ENCODE data around the gene CTSE. TPM values are rescaled to one million over a fixed set of nuclear protein-coding genes. Genes with fewer than 3 reads are reported as not detected.

Gene CTSE
- total and polyA plus RNA-seq, 2 of the 4 experiments (the other 2 are of a cell fraction): not detected

DNA sequence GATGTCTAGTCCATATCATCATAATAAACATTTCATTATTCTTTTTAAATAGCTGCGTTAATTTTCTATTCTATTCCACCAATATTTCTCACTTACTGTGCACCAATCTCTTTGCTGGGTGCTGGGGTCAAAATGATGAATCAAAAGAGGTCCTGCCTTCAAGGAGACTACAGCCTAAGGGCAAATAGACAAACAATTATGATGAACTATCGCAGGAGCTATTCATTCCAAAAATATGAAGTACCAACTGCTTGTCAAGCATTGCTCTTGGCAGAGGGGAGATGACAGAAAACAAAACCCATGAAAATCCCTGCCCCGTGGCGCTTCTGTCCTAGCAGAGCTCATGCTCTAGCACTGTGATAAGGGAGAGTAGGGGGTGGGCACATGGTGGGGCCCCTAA lies 51.6 kb downstream of the CTSE start:
- Histone ChIP-seq H3K4me1 (ENCODE audit: control insufficient read depth, insufficient read depth, low read length) (no peaks in the 10 kb centered on the region), H2BK5ac (ENCODE audit: low read depth, low read length, poor library complexity, severe bottlenecking) (no peak overlapping the region), H2AK5ac (ENCODE audit: low read depth, low read length) (no peak overlapping the region), H3K9ac (ENCODE audit: low read depth, low read length) (no peak overlapping the region), H3K4me3 (ENCODE audit: insufficient read depth, low read depth, low read length) (no peak overlapping the region), H3K27ac (ENCODE audit: insufficient read depth, low read length) (no peak overlapping the region), H2AK9ac (replicated peaks; ENCODE audit: low read depth, low read length, poor library complexity) (no peak overlapping the region), H3K14ac (replicated peaks; ENCODE audit: low read depth, low read length) (no peak overlapping the region), H3K4ac (ENCODE audit: low read depth, low read length) (no peak overlapping the region), H3K18ac (ENCODE audit: low read depth, low read length) (no peak overlapping the region), H3K4me2 (ENCODE audit: low read depth, low read length) (no peak overlapping the region), H3K56ac (ENCODE audit: extremely low read depth, insufficient read depth, low read length) (no peak overlapping the region), H4K5ac (ENCODE audit: low read depth, low read length) (no peak overlapping the region), H3K23ac (ENCODE audit: low read depth, low read length) (no peak overlapping the region), H3K79me1 (ENCODE audit: low read depth in 1 of 2, low read length in 2 of 2) (no peaks in the 10 kb centered on the region), H3K27me3 (ENCODE audit: control insufficient read depth, insufficient read depth, low read length) (peaks cover 14% of the 10 kb centered on the region), H4K8ac (ENCODE audit: low read depth in 2 of 2, low read length in 2 of 2) (no peak overlapping the region), H3K9me3 (ENCODE audit: control insufficient read depth, insufficient read depth, low read length) (no peaks in the 10 kb centered on the region), H2AFZ (replicated peaks; ENCODE audit: low read length, poor library complexity) (no peak overlapping the region), H3K36me3 (ENCODE audit: control insufficient read depth, insufficient read depth, low read length) (no peaks in the 10 kb centered on the region), H2BK15ac (ENCODE audit: low read depth, low read length) (no peak overlapping the region), H2BK20ac (ENCODE audit: low read depth, low read length) (no peak overlapping the region), H2BK120ac (ENCODE audit: low read depth, low read length) (no peak overlapping the region), H4K20me1 (ENCODE audit: insufficient read depth, low read length) (no peaks in the 10 kb centered on the region; the same call in 1 of the 2 replicates), H4K91ac (ENCODE audit: insufficient read depth, low read depth, low read length) (no peak overlapping the region), H3K9me1 (ENCODE audit: insufficient read depth, low read length) (peaks cover 27% of the 10 kb centered on the region)
- ChIA-PET POLR2A (ENCODE audit: unreplicated experiment) (no interaction called here), CTCF (interaction anchor here (2.5 kb wide), 1 partner anchor 180 kb away, joined by 9 read pairs; no protein-coding TSS in a partner anchor)
- in situ Hi-C loops (cut with MboI; ENCODE audit: low sequenced_read_pairs) (no loop called here), dilution Hi-C loops (cut with HindIII; ENCODE audit: low sequenced_read_pairs, unreplicated experiment) (no loop called here), intact Hi-C loops (cut with micrococcal nuclease) (loop anchor here (10.0 kb wide), 1 partner anchor 377 kb away; no protein-coding TSS in a partner anchor)
- TF ChIP-seq RCOR1 (IDR thresholded peaks at IDR 0.05; ENCODE audit: insufficient replicate concordance, low read length) (no peak), FOS (IDR thresholded peaks at IDR 0.05; ENCODE audit: low read depth, low read length) (no peak), RAD21 (IDR thresholded peaks at IDR 0.05; ENCODE audit: low read length) (no peak)
- TF ChIP-seq, protein P1, sequence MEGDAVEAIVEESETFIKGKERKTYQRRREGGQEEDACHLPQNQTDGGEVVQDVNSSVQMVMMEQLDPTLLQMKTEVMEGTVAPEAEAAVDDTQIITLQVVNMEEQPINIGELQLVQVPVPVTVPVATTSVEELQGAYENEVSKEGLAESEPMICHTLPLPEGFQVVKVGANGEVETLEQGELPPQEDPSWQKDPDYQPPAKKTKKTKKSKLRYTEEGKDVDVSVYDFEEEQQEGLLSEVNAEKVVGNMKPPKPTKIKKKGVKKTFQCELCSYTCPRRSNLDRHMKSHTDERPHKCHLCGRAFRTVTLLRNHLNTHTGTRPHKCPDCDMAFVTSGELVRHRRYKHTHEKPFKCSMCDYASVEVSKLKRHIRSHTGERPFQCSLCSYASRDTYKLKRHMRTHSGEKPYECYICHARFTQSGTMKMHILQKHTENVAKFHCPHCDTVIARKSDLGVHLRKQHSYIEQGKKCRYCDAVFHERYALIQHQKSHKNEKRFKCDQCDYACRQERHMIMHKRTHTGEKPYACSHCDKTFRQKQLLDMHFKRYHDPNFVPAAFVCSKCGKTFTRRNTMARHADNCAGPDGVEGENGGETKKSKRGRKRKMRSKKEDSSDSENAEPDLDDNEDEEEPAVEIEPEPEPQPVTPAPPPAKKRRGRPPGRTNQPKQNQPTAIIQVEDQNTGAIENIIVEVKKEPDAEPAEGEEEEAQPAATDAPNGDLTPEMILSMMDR (conservative IDR thresholded peaks at IDR 0.05; ENCODE audit: low read depth, low read length): no peak
- DNase-seq (no peak), ATAC-seq (ENCODE audit: low read depth) (no peak)
- WGBS, 2 experiments (ENCODE audit: extremely low coverage in 2 of 2, insufficient read length in 1 of 2): 60 to 100% methylated on average over 1 to 2 of the region's 4 CpGs
- BruUV-seq (replicated peaks): no TSS peak
